Neural progenitor cell (in vitro differentiated cells): Measurements from ENCODE around the gene MBTPS2.

Experiments used
- EZH2phosphoT487 ChIP-seq: fragments of 200-600 bp; sonication (generic); IDR thresholded peaks from 2 replicates; pipeline ENCODE4 v1.6.1; 2017; ENCODE audit warnings: antibody characterized with exemption
- TF ChIP-seq, protein P1 (sequence below): fragments of 200-600 bp; sonication (generic); IDR thresholded peaks from 2 replicates; pipeline ENCODE4 v1.5.1; 2017; ENCODE audit warnings: antibody characterized with exemption, mild to moderate bottlenecking

DNA sequence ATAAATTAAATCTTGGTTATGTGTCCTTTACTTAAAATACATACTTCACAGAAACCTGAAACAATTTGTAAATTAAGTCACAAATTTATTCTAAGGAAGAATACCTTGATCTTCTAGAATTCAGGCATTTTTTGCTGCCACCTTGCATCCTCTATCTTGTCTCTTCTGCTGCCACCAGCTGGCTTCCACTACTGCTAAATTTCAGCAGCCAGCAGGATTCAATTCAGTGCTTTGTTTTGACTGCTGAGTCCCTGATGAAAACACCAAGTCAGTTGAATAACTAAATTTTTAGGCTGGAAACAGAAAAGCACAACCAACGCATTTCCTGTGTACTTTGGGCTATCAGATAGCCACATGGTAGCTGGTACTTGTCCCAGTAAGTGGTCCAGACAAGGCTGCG lies 2.4 kb upstream of the MBTPS2 start:
- TF ChIP-seq, protein P1, sequence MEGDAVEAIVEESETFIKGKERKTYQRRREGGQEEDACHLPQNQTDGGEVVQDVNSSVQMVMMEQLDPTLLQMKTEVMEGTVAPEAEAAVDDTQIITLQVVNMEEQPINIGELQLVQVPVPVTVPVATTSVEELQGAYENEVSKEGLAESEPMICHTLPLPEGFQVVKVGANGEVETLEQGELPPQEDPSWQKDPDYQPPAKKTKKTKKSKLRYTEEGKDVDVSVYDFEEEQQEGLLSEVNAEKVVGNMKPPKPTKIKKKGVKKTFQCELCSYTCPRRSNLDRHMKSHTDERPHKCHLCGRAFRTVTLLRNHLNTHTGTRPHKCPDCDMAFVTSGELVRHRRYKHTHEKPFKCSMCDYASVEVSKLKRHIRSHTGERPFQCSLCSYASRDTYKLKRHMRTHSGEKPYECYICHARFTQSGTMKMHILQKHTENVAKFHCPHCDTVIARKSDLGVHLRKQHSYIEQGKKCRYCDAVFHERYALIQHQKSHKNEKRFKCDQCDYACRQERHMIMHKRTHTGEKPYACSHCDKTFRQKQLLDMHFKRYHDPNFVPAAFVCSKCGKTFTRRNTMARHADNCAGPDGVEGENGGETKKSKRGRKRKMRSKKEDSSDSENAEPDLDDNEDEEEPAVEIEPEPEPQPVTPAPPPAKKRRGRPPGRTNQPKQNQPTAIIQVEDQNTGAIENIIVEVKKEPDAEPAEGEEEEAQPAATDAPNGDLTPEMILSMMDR, result no peak
- no peak for TF ChIP-seq EZH2phosphoT487
